Mucosa of descending colon (tissue), 3 donors: ENCODE results near the gene KLHL14. TPM values are rescaled to one million over a fixed set of nuclear protein-coding genes. Genes with fewer than 3 reads are reported as not detected.

Experiments used
- ATAC-seq: fragments of 200-7000 bp; cut with Tn5 transposase; one replicate; pipeline ENCODE4 v1.9.1; 2020; ENCODE audit warnings: mild to moderate bottlenecking, moderate library complexity
- DNase-seq, 3 donors: peaks; one replicate each; pipeline ENCODE4 v3.0.0-alpha.2; 2020
- H3K36me3 ChIP-seq: fragments of 200-600 bp; one replicate; pipeline ENCODE4 v1.8.0; 2021; ENCODE audit warnings: low read depth, mild to moderate bottlenecking
- H3K4me1 ChIP-seq: fragments of 200-600 bp; one replicate; pipeline ENCODE4 v1.8.0; 2021; ENCODE audit warnings: low read depth, mild to moderate bottlenecking
- H3K4me3 ChIP-seq: fragments of 200-600 bp; one replicate; pipeline ENCODE4 v1.8.0; 2021; ENCODE audit warnings: mild to moderate bottlenecking
- H3K9me3 ChIP-seq: fragments of 200-600 bp; one replicate; pipeline ENCODE4 v1.8.0; 2021; ENCODE audit warnings: mild to moderate bottlenecking
- intact Hi-C, 2 donors: fragments of 100-400 bp; cut with DNase I in 1 of 2; cut with micrococcal nuclease in 1 of 2; formaldehyde crosslinking; loops; one replicate each; pipeline versions ENCODE4 v1.11.0 to v1.11.1; 2022; cut with DNase I, micrococcal nuclease
- total RNA-seq, 3 donors: library from RNA; stranded (reverse); fragmentation: NEBNext Ultra II Directional in 2 of 3; extraction: Animal tissue kit (Norgen Biotek cat#: 25700) in 2 of 3; gene quantifications; one replicate each; pipeline versions ENCODE4 v1.2.1 to v1.2.4, GENCODE V29; 2021 to 2023
- TF ChIP-seq, protein P1 (sequence below): fragments of 200-600 bp; IDR thresholded peaks from one replicate; pipeline ENCODE4 v1.8.0; 2022; ENCODE audit warnings: antibody characterized with exemption, mild to moderate bottlenecking
- donor health status: DM: no; HTN: no; CAD: no; lungs with moderate emphysema.
- donor health status: DM: no; HTN: no; CAD: no.
- donor health status: DM: no; HTN: yes; CAD: no.

Gene KLHL14
- total RNA-seq, 3 donors from 2014 or later, result 0.10 to 0.32 (median 0.12) TPM

DNA sequence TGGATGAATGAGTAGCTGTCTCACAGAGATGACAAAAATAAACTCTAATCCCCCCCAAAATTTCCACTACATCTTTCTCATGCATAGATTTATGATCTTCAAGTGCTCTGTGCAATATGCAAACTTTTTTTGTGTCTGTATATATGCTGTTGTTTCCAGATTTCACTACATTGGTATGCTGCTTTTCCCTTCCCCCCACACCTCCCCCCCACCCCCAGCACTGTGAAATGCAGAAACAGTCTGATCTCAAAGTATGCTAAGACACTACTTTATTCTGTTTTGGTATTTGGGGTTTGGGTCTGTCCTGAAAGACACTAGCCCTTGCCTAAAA lies 524 bp upstream of the KLHL14 start:
- intact Hi-C loops, result no loop called here
- DNase-seq, result no peak
- no peak overlapping the region for H3K4me3 ChIP-seq

DNA sequence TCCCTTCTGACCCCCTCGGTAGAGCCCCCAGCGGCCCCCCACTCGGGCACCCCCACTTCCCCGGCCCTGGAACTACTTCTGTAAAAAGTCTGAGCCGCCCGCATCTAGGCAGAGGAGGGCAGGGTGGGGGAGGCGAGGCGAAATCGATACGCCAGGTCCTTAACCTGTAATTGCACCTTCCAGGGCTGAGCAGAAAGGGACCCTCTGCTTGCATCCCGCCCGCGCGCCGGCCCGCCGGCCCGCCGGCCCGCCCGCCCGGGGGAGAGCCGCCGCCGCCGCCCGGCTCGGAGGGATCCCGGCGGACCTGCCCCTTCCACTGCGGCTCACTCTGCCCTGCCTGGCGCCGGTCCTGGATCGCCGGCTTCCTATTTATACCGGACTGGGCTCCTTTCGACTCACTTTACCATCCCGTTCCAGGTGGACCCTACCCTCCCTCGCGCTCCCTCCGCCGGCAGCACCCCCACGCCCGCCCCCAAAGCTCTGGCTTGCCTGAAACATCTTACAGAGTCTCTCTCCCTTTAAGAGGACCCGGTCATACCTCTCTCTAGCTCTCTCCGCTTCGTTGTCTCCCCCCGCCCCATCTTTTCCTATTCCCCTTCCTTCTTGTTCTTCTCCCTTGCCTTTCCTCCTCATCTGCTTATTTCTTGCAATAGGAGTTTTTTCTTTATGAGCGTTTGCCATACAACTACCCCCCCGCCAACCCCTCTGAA lies 797 bp downstream of the KLHL14 start:
- H3K9me3 ChIP-seq, result no peaks in the 10 kb centered on the region
- intact Hi-C loops, result no loop called here
- peak; percentile 37 for ATAC-seq
- no peak overlapping the region for H3K4me3 ChIP-seq
- TF ChIP-seq, protein P1, sequence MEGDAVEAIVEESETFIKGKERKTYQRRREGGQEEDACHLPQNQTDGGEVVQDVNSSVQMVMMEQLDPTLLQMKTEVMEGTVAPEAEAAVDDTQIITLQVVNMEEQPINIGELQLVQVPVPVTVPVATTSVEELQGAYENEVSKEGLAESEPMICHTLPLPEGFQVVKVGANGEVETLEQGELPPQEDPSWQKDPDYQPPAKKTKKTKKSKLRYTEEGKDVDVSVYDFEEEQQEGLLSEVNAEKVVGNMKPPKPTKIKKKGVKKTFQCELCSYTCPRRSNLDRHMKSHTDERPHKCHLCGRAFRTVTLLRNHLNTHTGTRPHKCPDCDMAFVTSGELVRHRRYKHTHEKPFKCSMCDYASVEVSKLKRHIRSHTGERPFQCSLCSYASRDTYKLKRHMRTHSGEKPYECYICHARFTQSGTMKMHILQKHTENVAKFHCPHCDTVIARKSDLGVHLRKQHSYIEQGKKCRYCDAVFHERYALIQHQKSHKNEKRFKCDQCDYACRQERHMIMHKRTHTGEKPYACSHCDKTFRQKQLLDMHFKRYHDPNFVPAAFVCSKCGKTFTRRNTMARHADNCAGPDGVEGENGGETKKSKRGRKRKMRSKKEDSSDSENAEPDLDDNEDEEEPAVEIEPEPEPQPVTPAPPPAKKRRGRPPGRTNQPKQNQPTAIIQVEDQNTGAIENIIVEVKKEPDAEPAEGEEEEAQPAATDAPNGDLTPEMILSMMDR, result no peak
- peaks cover 20% of the 10 kb centered on the region for H3K4me1 ChIP-seq
- DNase-seq, result peak in 2 of 3 donors; percentile 23 to 53
- H3K36me3 ChIP-seq, result no peaks in the 10 kb centered on the region

More for the DNA sequence above, 524 bp upstream of the KLHL14 start:
- Histone ChIP-seq H3K9me3 (no peaks in the 10 kb centered on the region), H3K4me1 (peaks cover 20% of the 10 kb centered on the region), H3K36me3 (no peaks in the 10 kb centered on the region)
- ATAC-seq, result no peak
- TF ChIP-seq, protein P1, result no peak

DNA sequence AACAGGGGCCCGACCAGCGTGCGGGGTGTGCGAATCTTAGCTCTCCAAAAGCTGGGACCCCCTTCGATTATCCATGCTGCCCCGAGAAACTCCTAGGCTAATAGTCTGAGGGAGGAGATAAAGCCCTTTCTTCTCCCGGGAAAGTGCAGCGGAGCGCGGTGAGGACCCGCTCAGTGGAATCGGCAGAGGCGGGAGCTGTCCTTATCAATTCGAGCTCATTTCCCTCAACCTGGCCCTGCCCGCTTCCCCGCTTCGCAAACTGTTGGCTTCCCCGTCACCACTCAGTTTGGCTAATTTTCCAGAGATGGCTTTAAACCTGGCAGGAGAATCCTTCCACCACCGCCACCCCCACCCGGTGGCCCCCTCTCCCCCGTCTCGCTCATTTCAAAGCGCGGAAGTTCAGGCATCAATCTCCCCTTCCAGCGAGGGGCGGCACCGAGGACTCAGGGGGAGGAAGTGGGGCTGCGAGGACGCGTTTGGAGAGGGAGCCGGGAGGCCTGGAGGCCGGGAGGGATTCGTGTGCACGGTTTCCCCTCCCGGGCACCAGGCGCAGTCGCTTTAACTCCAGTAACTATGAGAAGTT lies 1.6 kb downstream of the KLHL14 start:
- DNase-seq (peak; percentile 5 to 51 (median 33)), ATAC-seq (peak; percentile 53)
- no peaks in the 10 kb centered on the region for H3K9me3 ChIP-seq
- TF ChIP-seq, protein P1, result no peak
- peaks cover 20% of the 10 kb centered on the region for H3K4me1 ChIP-seq
- H3K4me3 ChIP-seq, result no peak overlapping the region
- intact Hi-C loops, result no loop called here
- no peaks in the 10 kb centered on the region for H3K36me3 ChIP-seq

DNA sequence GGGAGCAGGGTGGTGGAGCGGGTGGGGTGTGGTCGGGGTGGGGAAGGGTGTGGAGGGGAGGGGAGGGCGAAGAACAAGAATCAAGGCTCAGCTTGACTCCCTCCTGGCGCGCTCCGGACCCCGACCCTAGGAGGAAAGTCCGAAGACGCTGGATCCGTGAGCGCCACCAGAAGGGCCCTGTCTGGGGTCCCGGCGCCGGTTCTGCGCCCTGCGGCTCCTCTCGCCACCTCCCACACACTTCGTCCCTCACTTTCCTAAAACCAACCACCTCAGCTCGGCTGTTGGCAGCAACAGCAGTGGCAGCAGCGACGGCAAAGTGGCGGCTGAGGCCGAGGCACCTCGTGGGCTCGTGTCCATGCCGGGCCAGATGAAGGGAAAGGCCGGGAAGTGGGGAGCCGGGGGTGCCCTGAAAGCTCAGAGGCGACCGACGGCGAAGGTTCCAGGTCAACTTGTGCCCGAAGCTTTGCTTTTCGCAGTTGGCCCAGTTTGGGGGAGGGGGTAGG lies 2.1 kb downstream of the KLHL14 start:
- TF ChIP-seq, protein P1, result no peak
- H3K4me3 ChIP-seq, result no peak overlapping the region
- DNase-seq (peak in 2 of 3 donors; percentile 4 to 47), ATAC-seq (peak; percentile 12)
- H3K36me3 ChIP-seq, result no peaks in the 10 kb centered on the region
- peaks cover 20% of the 10 kb centered on the region for H3K4me1 ChIP-seq
- intact Hi-C loops, result no loop called here
- no peaks in the 10 kb centered on the region for H3K9me3 ChIP-seq

DNA sequence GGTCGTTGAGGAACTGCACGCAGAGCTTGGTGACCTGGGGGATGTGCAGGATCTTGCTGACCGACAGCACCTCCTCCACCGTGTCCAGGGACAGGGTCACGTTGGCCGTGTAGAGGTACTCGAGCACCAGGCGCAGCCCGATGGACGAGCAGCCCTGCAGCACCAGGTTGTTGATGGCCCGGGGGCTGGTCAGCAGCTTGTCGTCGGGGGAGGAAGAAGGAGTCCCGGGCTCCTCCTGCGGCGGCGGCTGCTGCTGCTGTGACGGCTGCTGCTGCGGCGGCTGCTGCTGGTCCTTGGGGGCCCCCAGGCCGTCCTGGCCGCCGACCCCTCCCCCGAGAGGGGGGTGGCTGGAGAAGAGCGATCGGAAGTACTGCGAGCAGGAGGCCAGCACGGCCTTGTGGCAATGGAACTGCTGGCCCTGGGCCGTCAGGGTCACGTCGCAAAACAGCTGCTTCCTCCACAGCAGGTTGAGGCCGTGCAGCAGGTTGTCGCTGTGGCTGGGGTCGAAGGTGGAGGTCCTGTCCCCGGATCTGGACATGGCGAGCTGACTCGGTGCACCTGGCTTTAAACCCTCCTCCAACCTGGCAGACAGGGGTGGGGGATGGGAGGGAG lies 2.7 kb downstream of the KLHL14 start:
- DNase-seq (peak in 2 of 3 donors; percentile 27 to 49), ATAC-seq (peak; percentile 17)
- Histone ChIP-seq H3K36me3 (no peaks in the 10 kb centered on the region), H3K9me3 (no peaks in the 10 kb centered on the region), H3K4me3 (no peak overlapping the region), H3K4me1 (peaks cover 20% of the 10 kb centered on the region)
- intact Hi-C loops, result no loop called here
- TF ChIP-seq, protein P1, result no peak
